Activated naive CD4-positive, alpha-beta T cell treated with anti-CD3 and anti-CD28 coated beads for 36 hours (primary cell): ENCODE data around the gene FOXM1. TPM values are rescaled to one million over a fixed set of nuclear protein-coding genes. Genes with fewer than 3 reads are reported as not detected.
A peak's percentile ranks its signal among the peaks of the same experiment; 100 is the strongest.

ENCODE experiments used
- CTCF ChIA-PET: fragments of 350-600 bp; sonication (Branson Sonifier 250); formaldehyde crosslinking; loops from one replicate; lab custom pipeline; 2021; ENCODE audit warnings: antibody characterized with exemption; lab: Charles Lee
- DNase-seq: peaks from one replicate; pipeline ENCODE4 v3.0.0-alpha.2; 2020
- H3K27ac Mint-ChIP-seq: one replicate; pipeline ENCODE4 v1.8.0; 2021; ENCODE audit warnings: mild to moderate bottlenecking, mixed read lengths
- H3K27me3 Mint-ChIP-seq: one replicate; pipeline ENCODE4 v1.8.0; 2021; ENCODE audit warnings: low read depth, mixed read lengths
- H3K36me3 Mint-ChIP-seq: one replicate; pipeline ENCODE4 v1.8.0; 2021; ENCODE audit warnings: low read depth, mixed read lengths
- H3K4me1 Mint-ChIP-seq: one replicate; pipeline ENCODE4 v1.8.0; 2021; ENCODE audit warnings: low read depth, mixed read lengths
- H3K4me3 Mint-ChIP-seq: one replicate; pipeline ENCODE4 v1.8.0; 2021; ENCODE audit warnings: mild to moderate bottlenecking, moderate library complexity, mixed read lengths
- H3K9me3 Mint-ChIP-seq: one replicate; pipeline ENCODE4 v1.8.0; 2021; ENCODE audit warnings: mixed read lengths
- intact Hi-C: fragments of 100-400 bp; cut with micrococcal nuclease; formaldehyde crosslinking; loops from one replicate; pipeline ENCODE4 v1.15.1; 2023
- total RNA-seq, 2 experiments: library from RNA; stranded (reverse); gene quantifications; one replicate each; pipeline ENCODE4 v1.2.3, GENCODE V29; 2021

FOXM1 gene
- total RNA-seq, 2 experiments from 2014 or later = 74.6 to 80.5 TPM

GRCh38 chr12:2833327-2833726 lies 43.6 kb downstream of the FOXM1 start:
- no peak overlapping the region for H3K27ac Mint-ChIP-seq
- H3K4me1 Mint-ChIP-seq = peaks cover 9% of the 10 kb centered on the region
- DNase-seq = no peak
- peaks cover 7% of the 10 kb centered on the region for H3K36me3 Mint-ChIP-seq
- CTCF ChIA-PET = interaction anchor here (0.6 kb wide), 1 partner anchor 110 kb away, joined by 3 read pairs; no protein-coding TSS in a partner anchor
- no peaks in the 10 kb centered on the region for H3K9me3 Mint-ChIP-seq
- intact Hi-C loops = no loop called here
- H3K4me3 Mint-ChIP-seq = no peak overlapping the region
- no peaks in the 10 kb centered on the region for H3K27me3 Mint-ChIP-seq

- CTCF ChIA-PET = interaction anchor here (1.0 kb wide), 1 partner anchor 13 kb away, joined by 3 read pairs; no protein-coding TSS in a partner anchor
- Mint-ChIP-seq H3K36me3 (peaks cover 8% of the 10 kb centered on the region), H3K4me3 (no peak overlapping the region), H3K4me1 (peaks cover 9% of the 10 kb centered on the region), H3K27ac (peak overlapping the region; percentile 7), H3K27me3 (no peaks in the 10 kb centered on the region), H3K9me3 (no peaks in the 10 kb centered on the region)
- DNase-seq = no peak
- intact Hi-C loops = no loop called here
These were observed 44.3 kb downstream of the FOXM1 start for GRCh38 chr12:2832550-2833127.

GRCh38 chr12:2829275-2829674 lies 47.7 kb downstream of the FOXM1 start:
- CTCF ChIA-PET = no interaction called here
- Mint-ChIP-seq H3K36me3 (peaks cover 13% of the 10 kb centered on the region), H3K27ac (no peak overlapping the region), H3K4me1 (no peaks in the 10 kb centered on the region), H3K4me3 (no peak overlapping the region), H3K27me3 (no peaks in the 10 kb centered on the region), H3K9me3 (no peaks in the 10 kb centered on the region)
- DNase-seq = no peak
- intact Hi-C loops = no loop called here

- no peak for DNase-seq
- H3K4me3 Mint-ChIP-seq = no peak overlapping the region
- H3K27ac Mint-ChIP-seq = no peak overlapping the region
- H3K4me1 Mint-ChIP-seq = no peaks in the 10 kb centered on the region
- intact Hi-C loops = no loop called here
- no peaks in the 10 kb centered on the region for H3K27me3 Mint-ChIP-seq
- CTCF ChIA-PET = interaction anchor here (0.8 kb wide), 1 partner anchor 10 kb away, joined by 3 read pairs; no protein-coding TSS in a partner anchor
- peaks cover 22% of the 10 kb centered on the region for H3K36me3 Mint-ChIP-seq
- H3K9me3 Mint-ChIP-seq = no peaks in the 10 kb centered on the region
These were observed 50.1 kb downstream of the FOXM1 start for GRCh38 chr12:2826721-2827515.

- no peaks in the 10 kb centered on the region for H3K4me1 Mint-ChIP-seq
- peaks cover 23% of the 10 kb centered on the region for H3K36me3 Mint-ChIP-seq
- H3K27ac Mint-ChIP-seq = no peak overlapping the region
- CTCF ChIA-PET = interaction anchor here (0.8 to 2.0 kb wide), 2 partner anchors 9 to 12 kb away, joined by 3 to 5 read pairs; no protein-coding TSS in a partner anchor
- DNase-seq = no peak
- H3K4me3 Mint-ChIP-seq = no peak overlapping the region
- intact Hi-C loops = no loop called here
- no peaks in the 10 kb centered on the region for H3K9me3 Mint-ChIP-seq
- H3K27me3 Mint-ChIP-seq = no peaks in the 10 kb centered on the region
These were observed 50.9 kb downstream of the FOXM1 start for GRCh38 chr12:2826036-2826435.

GRCh38 chr12:2825132-2825531 lies 51.8 kb downstream of the FOXM1 start:
- DNase-seq = no peak
- Mint-ChIP-seq H3K4me3 (no peak overlapping the region), H3K27me3 (no peaks in the 10 kb centered on the region), H3K4me1 (no peaks in the 10 kb centered on the region), H3K36me3 (peaks cover 24% of the 10 kb centered on the region), H3K9me3 (no peaks in the 10 kb centered on the region), H3K27ac (no peak overlapping the region)
- intact Hi-C loops = no loop called here
- CTCF ChIA-PET = interaction anchor here (0.6 to 2.0 kb wide), 3 partner anchors 11 to 100 kb away, joined by 3 to 5 read pairs (median 4); no protein-coding TSS in a partner anchor

- Mint-ChIP-seq H3K4me3 (no peak overlapping the region), H3K36me3 (peaks cover 30% of the 10 kb centered on the region), H3K27me3 (no peaks in the 10 kb centered on the region), H3K27ac (no peak overlapping the region), H3K4me1 (no peaks in the 10 kb centered on the region), H3K9me3 (no peaks in the 10 kb centered on the region)
- CTCF ChIA-PET = interaction anchor here (0.6 to 2.0 kb wide), 2 partner anchors 11 to 100 kb away, joined by 3 to 5 read pairs; no protein-coding TSS in a partner anchor
- intact Hi-C loops = no loop called here
- no peak for DNase-seq
These were observed 52.4 kb downstream of the FOXM1 start for GRCh38 chr12:2824541-2824940.

- intact Hi-C loops = no loop called here
- H3K36me3 Mint-ChIP-seq = peaks cover 31% of the 10 kb centered on the region
- no peak for DNase-seq
- CTCF ChIA-PET = no interaction called here
- H3K27ac Mint-ChIP-seq = no peak overlapping the region
- no peak overlapping the region for H3K4me3 Mint-ChIP-seq
- no peaks in the 10 kb centered on the region for H3K4me1 Mint-ChIP-seq
- H3K27me3 Mint-ChIP-seq = no peaks in the 10 kb centered on the region
- H3K9me3 Mint-ChIP-seq = no peaks in the 10 kb centered on the region
These were observed 53.5 kb downstream of the FOXM1 start for GRCh38 chr12:2823483-2823882.

- peaks cover 37% of the 10 kb centered on the region for H3K36me3 Mint-ChIP-seq
- CTCF ChIA-PET = interaction anchor here (0.6 kb wide), 1 partner anchor 125 kb away, joined by 4 read pairs; no protein-coding TSS in a partner anchor
- intact Hi-C loops = no loop called here
- H3K9me3 Mint-ChIP-seq = no peaks in the 10 kb centered on the region
- H3K27me3 Mint-ChIP-seq = no peaks in the 10 kb centered on the region
- H3K4me3 Mint-ChIP-seq = no peak overlapping the region
- peaks cover 3% of the 10 kb centered on the region for H3K4me1 Mint-ChIP-seq
- no peak for DNase-seq
- no peak overlapping the region for H3K27ac Mint-ChIP-seq
These were observed 56.5 kb downstream of the FOXM1 start for GRCh38 chr12:2820432-2820831.

GRCh38 chr12:2819810-2820209 lies 57.2 kb downstream of the FOXM1 start:
- no peak for DNase-seq
- intact Hi-C loops = no loop called here
- Mint-ChIP-seq H3K36me3 (peaks cover 34% of the 10 kb centered on the region), H3K4me3 (no peak overlapping the region), H3K27me3 (no peaks in the 10 kb centered on the region), H3K4me1 (peaks cover 8% of the 10 kb centered on the region), H3K27ac (no peak overlapping the region), H3K9me3 (no peaks in the 10 kb centered on the region)
- CTCF ChIA-PET = interaction anchor here (0.6 kb wide), 1 partner anchor 125 kb away, joined by 4 read pairs; no protein-coding TSS in a partner anchor

GRCh38 chr12:2813214-2814185 lies 63.5 kb downstream of the FOXM1 start:
- peak overlapping the region; percentile 99 for H3K4me3 Mint-ChIP-seq
- H3K9me3 Mint-ChIP-seq = no peaks in the 10 kb centered on the region
- CTCF ChIA-PET = interaction anchor here (0.7 to 2.1 kb wide), 7 partner anchors 12 to 228 kb away, joined by 3 to 10 read pairs (median 5); no protein-coding TSS in a partner anchor
- peak; percentile 72 for DNase-seq
- H3K4me1 Mint-ChIP-seq = peaks cover 23% of the 10 kb centered on the region
- H3K27ac Mint-ChIP-seq = peak overlapping the region; percentile 98
- no peaks in the 10 kb centered on the region for H3K27me3 Mint-ChIP-seq
- H3K36me3 Mint-ChIP-seq = peaks cover 15% of the 10 kb centered on the region
- intact Hi-C loops = loop anchor here (1.0 to 2.0 kb wide), 2 partner anchors 61 to 1017 kb away; no protein-coding TSS in a partner anchor
